Astrocyte of the hippocampus (primary cell): ENCODE results near the gene ACTL9.
"Not testable (repeated sequence)": the region's sequence is repeated elsewhere in the genome, so short reads cannot be mapped to it uniquely, and the experiment has no call there.

Experiments
- DNase-seq: peaks from one replicate; pipeline ENCODE4 v3.0.0; 2011; ENCODE audit warnings: low read depth, low spot score

Gene ACTL9, protein sequence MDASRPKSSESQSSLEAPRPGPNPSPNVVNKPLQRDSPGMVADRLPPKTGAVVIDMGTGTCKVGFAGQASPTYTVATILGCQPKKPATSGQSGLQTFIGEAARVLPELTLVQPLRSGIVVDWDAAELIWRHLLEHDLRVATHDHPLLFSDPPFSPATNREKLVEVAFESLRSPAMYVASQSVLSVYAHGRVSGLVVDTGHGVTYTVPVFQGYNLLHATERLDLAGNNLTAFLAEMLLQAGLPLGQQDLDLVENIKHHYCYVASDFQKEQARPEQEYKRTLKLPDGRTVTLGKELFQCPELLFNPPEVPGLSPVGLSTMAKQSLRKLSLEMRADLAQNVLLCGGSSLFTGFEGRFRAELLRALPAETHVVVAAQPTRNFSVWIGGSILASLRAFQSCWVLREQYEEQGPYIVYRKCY

DNA sequence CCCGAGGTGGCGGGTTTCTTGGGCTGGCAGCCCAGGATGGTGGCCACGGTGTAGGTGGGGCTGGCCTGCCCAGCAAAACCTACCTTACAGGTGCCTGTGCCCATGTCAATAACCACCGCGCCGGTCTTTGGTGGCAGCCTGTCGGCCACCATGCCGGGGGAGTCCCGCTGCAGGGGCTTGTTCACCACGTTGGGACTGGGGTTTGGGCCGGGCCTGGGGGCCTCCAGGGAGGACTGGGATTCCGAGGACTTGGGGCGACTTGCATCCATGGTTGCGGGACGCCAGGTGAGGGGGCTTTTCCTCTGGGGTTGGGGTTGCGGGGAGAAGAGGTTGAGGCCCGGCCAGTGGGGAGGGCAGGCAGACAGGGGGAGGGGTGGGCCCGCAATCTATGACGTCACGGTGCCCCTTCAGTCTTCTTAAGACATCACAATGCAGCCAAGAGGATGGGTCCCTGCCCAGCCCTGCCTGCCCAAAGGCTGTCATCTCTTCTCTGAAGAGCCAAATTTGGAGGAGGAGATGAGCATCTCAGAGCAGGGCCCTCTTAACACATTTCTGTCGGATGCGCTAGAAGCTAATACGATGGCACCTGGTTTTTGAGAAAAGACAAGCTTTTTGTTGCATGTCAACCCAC lies at the start of gene ACTL9:
ACTL9 (minus strand) TSS at position 363 of the 631 bp plus-strand sequence; CDS start at position 269, 94 bp downstream.
- no peak for DNase-seq

DNA sequence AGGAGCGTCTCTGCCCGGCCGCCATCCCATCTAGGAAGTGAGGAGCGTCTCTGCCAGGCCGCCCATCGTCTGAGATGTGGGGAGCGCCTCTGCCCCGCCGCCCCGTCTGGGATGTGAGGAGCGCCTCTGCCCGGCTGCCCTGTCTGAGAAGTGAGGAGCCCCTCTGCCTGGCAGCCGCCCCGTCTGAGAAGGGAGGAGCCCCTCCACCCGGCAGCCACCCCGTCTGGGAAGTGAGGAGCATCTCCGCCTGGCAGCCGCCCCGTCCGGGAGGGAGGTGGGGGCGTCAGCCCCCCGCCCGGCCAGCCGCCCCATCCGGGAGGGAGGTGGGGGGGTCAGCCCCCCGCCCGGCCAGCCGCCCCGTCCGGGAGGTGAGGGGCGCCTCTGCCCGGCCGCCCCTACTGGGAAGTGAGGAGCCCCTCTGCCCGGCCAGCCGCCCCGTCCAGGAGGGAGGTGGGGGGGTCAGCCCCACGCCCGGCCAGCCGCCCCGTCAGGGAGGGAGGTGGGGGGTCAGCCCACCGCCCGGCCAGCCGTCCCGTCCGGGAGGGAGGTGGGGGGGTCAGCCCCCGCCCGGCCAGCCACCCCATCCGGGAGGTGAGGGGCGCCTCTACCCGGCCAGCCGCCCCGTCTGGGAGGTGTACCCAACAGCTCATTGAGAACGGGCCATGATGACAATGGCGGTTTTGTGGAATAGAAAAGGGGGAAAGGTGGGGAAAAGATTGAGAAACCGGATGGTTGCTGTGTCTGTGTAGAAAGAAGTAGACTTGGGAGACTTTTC lies 40.9 kb upstream of the ACTL9 start:
- DNase-seq, result not testable (repeated sequence)

DNA sequence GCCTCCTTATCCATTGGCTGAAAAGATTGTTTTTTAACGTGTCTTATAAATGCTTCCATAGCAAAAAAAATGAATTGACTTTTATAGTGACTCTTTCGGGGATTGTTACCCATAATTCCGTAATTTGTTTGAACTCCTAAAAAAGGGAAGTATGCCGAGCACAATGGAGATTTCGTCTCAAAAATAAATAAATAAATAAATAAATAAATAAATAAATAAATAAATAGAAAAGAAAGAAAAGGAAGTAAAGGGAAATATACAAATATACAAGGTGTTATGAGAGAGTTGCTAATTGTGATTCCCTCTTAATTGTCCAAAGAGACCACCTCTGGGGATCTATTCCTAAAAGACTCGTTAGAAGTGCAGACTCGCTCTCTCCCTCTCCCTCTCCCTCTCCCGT lies 39.8 kb upstream of the ACTL9 start:
- no peak for DNase-seq

DNA sequence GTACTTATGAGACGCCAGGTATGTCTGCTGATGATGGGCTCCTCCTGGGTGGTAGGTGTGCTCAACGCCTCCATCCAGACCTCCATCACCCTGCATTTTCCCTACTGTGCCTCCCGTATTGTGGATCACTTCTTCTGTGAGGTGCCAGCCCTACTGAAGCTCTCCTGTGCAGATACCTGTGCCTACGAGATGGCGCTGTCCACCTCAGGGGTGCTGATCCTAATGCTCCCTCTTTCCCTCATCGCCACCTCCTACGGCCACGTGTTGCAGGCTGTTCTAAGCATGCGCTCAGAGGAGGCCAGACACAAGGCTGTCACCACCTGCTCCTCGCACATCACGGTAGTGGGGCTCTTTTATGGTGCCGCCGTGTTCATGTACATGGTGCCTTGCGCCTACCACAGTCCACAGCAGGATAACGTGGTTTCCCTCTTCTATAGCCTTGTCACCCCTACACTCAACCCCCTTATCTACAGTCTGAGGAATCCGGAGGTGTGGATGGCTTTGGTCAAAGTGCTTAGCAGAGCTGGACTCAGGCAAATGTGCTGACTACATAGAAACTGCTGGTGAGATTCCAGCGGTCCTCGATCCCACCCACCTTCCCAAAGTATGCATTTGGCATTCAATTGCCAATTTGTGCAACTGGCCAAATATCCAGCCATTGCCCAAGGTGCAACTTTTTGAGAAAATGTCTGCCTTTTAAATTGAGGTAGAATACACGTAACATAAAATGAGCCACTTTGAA lies 33.0 kb upstream of the ACTL9 start:
- no peak for DNase-seq

DNA sequence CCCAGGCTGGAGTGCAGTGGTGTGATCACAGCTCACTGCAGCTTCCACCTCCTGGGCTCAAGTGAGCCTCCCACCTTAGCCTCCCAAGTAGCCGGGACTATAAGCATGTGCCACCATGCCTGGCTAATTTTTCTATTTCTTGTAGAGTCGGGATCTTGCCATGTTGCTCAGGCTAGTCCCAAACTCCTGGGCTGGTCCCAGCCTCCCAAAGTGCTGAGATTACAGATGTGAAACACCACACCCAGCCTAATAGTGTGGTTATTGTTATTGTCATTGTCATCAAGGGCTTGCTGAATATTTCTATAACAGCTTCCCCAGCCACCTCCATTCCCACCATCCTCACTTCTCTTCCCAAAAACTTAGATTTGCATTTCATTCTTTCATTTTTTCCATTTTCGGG lies 25.7 kb upstream of the ACTL9 start:
- DNase-seq, result no peak

DNA sequence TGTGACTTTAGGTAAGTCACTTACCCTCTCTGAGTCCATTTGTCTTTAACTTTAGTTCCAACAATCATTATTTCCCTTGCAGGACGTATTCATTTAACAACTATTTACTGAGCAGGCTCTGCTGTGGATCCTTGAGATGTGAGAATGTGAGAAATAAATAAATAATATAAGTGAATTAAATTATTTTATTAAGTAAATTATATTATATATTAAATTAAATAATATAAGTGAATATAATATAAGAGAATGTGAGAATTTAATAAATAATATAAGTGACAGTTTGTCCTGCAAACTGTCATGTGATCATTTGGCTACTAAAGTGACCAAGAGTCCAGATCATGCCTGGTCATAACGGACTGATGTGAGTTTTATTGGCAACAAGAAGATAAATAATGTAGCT lies 23.4 kb upstream of the ACTL9 start:
- no peak for DNase-seq

DNA sequence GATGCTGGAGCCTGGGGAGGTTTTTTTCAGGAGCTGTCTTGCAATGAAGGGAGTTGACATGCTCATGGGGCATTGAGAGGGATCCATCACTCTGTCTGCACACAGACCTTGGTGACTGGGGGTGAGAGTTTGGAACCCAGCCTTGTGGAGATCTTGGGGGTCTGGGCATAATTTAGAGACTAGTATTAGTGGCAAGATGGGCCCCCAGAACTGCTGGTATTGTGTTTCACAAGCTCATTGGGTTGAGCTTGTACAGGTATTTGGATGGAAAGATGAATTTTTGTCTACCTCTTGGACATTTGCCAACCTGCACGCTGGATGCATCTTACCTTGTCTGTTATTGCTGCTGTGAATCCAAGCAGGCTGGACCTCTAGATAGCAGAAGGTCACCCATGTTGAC lies 22.7 kb upstream of the ACTL9 start, which contains the start of gene OR2Z1:
OR2Z1 (plus strand) TSS at position 301 of the 400 bp plus-strand sequence. CDS start 9,395 bp downstream, outside the sequence.
- no peak for DNase-seq

DNA sequence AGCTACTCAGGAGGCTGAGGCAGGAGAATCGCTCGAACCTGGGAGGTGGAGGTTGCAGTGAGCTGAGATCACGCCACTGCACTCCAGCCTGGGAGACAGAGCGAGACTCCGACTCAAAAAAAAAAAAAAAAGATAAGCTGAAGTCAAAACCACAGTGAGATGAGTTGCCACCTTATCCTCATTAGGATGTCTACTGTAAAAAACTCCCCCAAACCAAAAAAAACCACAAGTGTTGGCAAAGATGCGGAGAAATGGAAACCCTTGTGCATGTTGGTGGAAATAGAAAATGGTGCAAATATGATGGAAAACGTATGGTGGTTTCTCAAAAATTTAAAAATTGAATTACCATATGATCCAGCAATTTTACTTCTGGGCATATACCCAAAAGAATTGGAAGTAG lies 11.7 kb upstream of the ACTL9 start:
- DNase-seq, result not testable (repeated sequence)

DNA sequence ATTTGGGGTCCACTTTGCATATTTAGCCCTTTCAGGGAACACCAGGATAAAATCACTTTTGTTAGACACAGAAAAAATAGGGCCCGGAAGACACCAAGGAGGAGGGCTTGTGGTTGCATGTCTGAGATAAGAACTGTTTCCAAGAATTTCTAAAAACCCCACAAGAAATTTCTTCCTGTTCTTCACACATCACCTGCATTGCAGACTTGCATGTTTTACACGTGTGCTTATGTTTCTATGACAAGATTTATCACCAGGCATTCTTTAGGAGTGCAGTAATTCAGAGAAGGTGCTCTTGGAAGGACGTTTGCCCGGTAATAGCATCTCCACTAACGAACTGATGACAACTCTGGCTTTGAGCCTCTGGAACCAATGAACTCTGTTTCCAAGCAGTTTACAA lies 7.1 kb upstream of the ACTL9 start:
- DNase-seq, result no peak

DNA sequence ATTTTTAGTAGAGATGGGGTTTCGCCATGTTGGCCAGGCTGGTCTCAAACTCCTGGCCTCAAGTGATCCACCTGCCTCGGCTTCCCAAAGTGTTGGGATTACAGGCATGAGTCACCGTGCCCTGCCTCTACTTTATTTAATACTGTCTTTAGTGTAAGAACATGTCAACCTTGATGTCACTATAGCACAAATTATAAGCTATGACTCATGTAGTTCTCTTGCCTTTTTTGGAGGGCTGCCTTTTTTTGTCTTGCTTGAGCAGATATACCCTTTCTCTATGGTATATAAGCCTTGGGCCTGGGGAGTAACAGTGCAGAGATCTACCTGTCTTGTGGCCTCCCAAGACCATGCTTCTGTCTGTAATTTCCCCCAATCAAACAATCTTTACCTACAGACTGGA lies 6.7 kb upstream of the ACTL9 start:
- DNase-seq, result not testable (repeated sequence)

DNA sequence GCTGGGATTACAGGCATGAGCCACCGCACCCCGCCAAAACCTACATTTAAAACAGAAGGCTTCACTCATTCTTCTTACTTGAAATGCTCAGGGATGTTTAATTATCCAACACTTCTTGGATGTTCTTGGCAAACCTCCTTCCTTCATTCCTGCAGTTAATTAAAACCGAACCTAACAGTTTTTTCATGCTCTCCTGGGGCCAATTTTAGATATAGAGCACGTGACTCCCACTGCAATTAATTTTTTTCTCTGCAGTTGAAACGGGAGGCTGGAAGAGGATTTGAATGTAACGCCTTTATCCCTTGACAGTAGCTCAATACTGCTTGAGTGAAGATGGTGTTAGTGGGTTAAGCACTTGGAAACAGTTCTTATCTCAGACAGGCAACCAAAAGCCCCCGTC lies 4.6 kb upstream of the ACTL9 start:
- DNase-seq, result no peak

DNA sequence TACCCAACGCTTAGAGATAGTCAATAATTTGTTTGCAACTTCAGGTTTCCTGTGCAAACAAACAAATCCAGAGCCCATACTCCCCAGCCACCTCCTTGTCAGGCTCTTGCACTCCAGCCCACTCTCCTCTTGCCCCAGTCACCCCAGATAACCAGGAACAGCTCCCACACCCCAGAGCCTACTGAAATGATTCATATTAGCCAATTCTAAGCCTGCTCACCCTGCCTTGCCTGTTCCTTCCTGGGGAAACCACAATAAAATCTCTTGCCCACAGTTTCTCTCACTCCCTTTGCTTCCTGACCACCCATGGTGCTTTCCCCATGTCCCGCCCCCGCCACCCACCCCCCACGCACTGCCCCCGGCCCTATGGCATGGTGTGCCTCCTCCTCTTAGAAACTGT lies 3.8 kb upstream of the ACTL9 start:
- no peak for DNase-seq

DNA sequence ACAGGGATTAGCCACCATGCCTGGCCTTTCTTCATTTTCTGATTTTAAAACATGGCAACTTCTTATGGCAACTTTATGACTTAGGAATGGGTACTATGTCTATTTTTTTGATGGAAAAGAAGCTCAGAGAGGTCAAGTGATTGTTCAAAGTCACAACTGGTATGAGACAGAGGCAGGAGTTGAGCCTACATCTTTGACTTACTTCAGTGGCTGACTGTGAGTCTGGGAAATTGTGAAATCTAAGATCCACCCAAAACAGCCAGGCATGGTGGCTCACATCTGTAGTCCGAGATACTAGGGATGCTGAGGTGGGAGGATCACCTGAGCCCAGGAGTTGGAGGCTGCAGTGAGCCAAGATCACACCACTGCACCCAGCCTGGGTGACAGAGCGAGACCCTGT lies 2.4 kb upstream of the ACTL9 start:
- DNase-seq, result no peak

DNA sequence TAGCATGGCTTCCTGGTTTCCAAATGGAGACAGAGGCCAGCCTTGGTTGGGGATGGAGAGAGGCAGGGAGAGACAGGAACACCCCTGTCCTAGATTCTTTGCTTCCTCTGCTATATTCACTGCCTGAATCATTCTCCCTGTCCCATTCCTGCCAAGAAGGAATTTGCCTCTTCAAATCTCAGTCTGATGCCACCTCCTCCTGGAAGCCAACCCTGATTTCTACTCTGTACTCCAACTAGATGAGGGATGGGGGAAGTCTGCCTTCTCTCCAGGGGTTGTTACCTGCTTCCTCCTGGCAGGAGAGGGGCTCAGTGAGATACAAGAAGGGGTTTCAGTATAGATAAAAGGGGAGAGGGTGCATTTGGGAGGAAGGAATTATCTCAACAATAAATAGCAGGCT lies 1.3 kb upstream of the ACTL9 start:
- no peak for DNase-seq

DNA sequence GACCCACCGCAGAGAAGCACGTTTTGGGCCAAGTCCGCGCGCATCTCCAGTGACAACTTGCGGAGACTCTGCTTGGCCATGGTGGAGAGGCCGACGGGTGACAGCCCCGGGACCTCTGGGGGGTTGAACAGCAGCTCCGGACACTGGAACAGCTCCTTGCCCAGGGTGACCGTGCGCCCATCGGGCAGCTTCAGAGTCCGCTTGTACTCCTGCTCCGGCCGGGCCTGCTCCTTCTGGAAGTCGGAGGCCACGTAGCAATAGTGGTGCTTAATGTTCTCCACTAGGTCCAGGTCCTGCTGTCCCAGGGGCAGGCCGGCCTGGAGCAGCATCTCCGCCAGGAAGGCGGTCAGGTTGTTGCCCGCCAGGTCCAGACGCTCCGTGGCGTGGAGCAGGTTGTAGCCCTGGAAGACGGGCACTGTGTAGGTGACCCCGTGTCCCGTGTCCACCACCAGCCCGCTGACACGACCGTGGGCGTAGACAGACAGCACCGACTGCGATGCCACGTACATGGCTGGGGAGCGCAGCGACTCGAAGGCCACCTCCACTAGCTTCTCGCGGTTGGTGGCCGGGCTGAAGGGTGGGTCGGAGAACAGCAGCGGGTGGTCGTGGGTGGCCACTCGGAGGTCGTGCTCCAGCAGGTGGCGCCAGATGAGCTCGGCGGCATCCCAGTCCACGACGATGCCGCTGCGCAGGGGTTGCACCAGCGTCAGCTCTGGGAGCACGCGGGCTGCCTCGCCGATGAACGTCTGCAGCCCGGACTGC lies 743 bp downstream of the ACTL9 start:
- DNase-seq, result no peak

DNA sequence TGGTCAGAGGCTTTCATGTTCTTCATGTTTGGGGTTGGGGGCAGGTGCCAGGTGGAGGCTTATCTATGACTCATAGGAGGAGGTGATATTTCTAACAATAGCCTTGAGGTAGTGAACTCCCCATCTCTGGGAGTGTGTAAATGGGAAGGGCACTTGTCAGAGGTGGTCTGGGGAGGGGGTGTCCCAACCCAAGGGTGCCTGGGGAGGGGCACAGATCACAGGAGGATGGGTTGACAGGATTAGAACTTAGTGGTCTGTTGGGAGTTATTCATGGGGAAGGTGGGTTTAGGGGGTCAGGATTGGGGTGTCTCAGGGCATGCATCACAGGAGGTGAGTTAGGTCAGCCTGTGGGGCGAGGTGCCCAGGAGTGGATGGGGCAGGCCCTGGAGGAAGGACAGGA lies 1.6 kb downstream of the ACTL9 start:
- DNase-seq, result no peak

DNA sequence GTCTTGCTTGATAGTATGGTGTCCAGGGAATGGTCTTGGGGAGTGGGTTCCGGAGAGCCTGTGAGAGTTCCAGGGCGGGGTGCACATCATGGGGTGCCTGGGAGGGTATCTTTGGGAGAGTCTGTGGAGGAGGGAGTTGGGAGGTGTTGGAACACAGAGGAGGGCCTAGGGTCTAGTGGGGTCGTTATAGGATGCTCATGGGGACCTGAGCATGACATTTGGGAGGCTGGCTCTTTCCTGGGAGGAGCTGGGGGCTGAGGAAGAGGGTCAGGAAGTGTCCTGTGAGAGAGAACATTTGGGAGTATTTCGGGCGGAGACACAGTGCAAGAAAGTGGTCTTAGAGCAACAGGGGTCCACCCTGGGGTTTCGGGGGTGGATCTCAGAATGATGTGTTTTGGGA lies 2.7 kb downstream of the ACTL9 start:
- no peak for DNase-seq

DNA sequence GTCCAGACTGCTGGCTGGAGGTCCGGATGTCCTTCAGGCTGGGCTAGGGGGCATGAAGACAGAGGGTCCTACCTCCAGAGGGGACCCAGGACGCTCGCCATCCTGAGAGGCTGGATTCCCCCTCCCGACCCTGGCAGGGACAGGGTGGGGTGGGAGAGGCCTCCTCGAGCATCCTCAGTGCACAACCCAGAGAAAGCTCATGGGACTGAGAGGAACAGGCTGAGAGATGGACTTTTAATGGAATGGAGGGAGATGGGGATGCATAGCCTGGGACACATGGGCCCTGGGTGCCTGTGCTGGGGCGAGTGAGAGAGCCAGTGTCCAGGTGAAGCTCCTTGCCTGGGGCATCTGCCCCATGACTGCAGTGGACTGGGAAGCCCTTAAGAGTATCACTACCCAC lies 3.1 kb downstream of the ACTL9 start:
- no peak for DNase-seq

DNA sequence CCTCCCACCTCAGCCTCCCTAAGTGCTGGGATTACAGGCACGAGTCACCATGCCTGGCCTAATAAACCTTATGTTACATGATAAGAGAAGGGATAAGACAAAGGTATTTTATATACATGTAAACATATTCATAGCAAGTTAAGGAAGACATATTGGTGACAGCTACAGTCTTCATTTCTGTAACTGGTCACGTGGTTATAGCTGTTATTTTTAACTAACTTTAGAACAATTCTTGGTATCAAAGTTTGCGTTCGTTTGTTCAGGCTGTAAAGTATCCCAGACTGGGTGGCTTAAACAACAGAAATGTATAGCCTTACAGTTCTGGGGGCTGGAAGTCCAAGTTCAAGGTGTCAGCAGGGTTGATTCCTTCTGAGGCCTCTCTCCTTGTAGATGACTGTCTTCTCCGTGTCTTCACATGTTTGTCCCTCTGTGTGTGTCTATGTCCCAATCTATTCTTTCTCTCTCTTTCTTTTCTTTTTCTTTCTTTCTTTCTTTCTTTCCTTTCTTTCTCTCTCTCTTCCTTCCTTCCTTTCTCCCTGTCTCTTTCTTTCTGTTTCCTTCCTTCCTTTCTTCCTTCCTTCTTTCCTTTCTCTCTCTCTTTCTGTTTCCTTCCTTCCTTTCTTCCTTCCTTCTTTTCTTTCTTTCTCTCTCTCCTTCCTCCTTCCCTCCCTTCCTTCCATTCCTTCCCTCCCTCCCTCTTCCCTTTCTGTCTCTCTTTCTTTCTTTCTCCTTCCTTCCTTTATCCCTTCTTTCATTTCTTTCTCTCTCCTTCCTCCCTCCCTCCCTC lies 7.6 kb downstream of the ACTL9 start:
- no peak for DNase-seq

DNA sequence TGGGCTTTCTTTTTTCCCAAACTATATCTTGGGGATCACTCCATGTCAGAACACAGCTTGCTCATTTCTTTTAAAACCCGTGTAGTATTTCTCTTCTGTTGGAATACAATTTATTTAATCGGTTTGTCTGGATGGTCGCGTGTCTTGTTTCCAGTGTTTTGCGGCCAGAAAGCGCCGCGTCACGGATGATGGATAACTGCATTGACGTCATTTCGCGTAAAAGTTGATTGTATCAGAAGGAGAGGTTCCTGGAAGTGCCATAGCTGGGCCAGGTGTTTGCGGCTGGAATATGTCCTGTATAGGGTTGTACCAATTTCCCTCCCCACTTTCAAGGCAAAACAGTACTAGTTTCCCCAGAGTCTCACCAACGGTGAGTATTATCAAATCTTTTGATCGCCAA lies 9.7 kb downstream of the ACTL9 start:
- DNase-seq, result no peak
